HEK293 (cell line): ENCODE results near the gene NUP85.

Experiments
- CTCF ChIA-PET: fragments of 350-600 bp; formaldehyde crosslinking; extraction: SDS; loops from one replicate; lab custom pipeline; 2021; ENCODE audit warnings: antibody characterized with exemption; lab: Yijun Ruan, JAX
- POLR2A ChIA-PET: fragments of 300-600 bp; formaldehyde crosslinking; extraction: SDS; loops from one replicate; lab custom pipeline; 2020; ENCODE audit warnings: antibody characterized with exemption, inconsistent platforms; lab: Yijun Ruan, JAX
- H3K27ac ChIP-seq: fragments of 200-500 bp; sonication (Bioruptor generic); 2 replicates; pipeline ENCODE4 v1.5.1; 2014; ENCODE audit warnings: low read depth, low read length, control low read depth, inconsistent platforms; ENCODE audit errors: extremely low read depth
- H3K36me3 ChIP-seq, 2 experiments: fragments of 200-500 bp in 1 of 2; sonication (Bioruptor generic) in 1 of 2; 1 replicate in 1 of 2; 2 replicates in 1 of 2; pipeline ENCODE4 v1.5.1; 2014 to 2017; ENCODE audit warnings: inconsistent platforms in 2 of 2, low read length in 2 of 2; ENCODE audit not compliant: control insufficient read depth in 2 of 2, insufficient read depth in 1 of 2
- H3K4me1 ChIP-seq: fragments of 200-500 bp; sonication (Bioruptor generic); 2 replicates; pipeline ENCODE4 v1.5.1; 2014; ENCODE audit warnings: mild to moderate bottlenecking, low read length, inconsistent platforms; ENCODE audit not compliant: control insufficient read depth, insufficient read depth
- H3K4me3 ChIP-seq: 2 replicates; pipeline ENCODE4 v1.5.1; 2011; ENCODE audit warnings: low read depth, mild to moderate bottlenecking, control low read depth, low read length, moderate library complexity
- H3K9me3 ChIP-seq: fragments of 200-500 bp; sonication (Bioruptor generic); 2 replicates; pipeline ENCODE4 v1.5.1; 2014; ENCODE audit warnings: low read depth, low read length, inconsistent platforms; ENCODE audit not compliant: control insufficient read depth, insufficient read depth
- ATF2 ChIP-seq: fragments of 450-650 bp; formaldehyde crosslinking; IDR thresholded peaks from 2 replicates; pipeline ENCODE4 v1.5.1; 2016; ENCODE audit warnings: missing biosample characterization, missing genetic modification characterization, low read depth
- GLI4 ChIP-seq: fragments of 450-650 bp; formaldehyde crosslinking; IDR thresholded peaks from 2 replicates; pipeline ENCODE4 v1.5.1; 2016; ENCODE audit warnings: missing biosample characterization, missing genetic modification characterization
- GLIS1 ChIP-seq: fragments of 450-650 bp; formaldehyde crosslinking; IDR thresholded peaks from 2 replicates; pipeline ENCODE4 v1.5.1; 2016; ENCODE audit warnings: missing biosample characterization, missing genetic modification characterization
- KLF9 ChIP-seq: fragments of 450-650 bp; formaldehyde crosslinking; IDR thresholded peaks from 2 replicates; pipeline ENCODE4 v1.5.1; 2016; ENCODE audit warnings: missing biosample characterization, missing genetic modification characterization, low read depth
- PRDM1 ChIP-seq: fragments of 450-650 bp; formaldehyde crosslinking; IDR thresholded peaks from 2 replicates; pipeline ENCODE4; 2016; ENCODE audit warnings: missing biosample characterization, missing genetic modification characterization
- PRDM4 ChIP-seq: fragments of 450-650 bp; formaldehyde crosslinking; IDR thresholded peaks from 2 replicates; pipeline ENCODE4 v1.5.1; 2017; ENCODE audit warnings: missing biosample characterization, missing genetic modification characterization
- PRDM6 ChIP-seq: fragments of 450-650 bp; formaldehyde crosslinking; IDR thresholded peaks from 2 replicates; pipeline ENCODE4 v1.5.1; 2017; ENCODE audit warnings: missing biosample characterization, missing genetic modification characterization
- SCRT2 ChIP-seq: fragments of 450-650 bp; formaldehyde crosslinking; IDR thresholded peaks from 2 replicates; pipeline ENCODE4 v1.5.1; 2016; ENCODE audit warnings: missing biosample characterization, missing genetic modification characterization
- SP2 ChIP-seq: fragments of 450-650 bp; formaldehyde crosslinking; IDR thresholded peaks from 2 replicates; pipeline ENCODE4 v1.5.1; 2016; ENCODE audit warnings: missing biosample characterization, missing genetic modification characterization
- WT1 ChIP-seq: fragments of 450-650 bp; formaldehyde crosslinking; IDR thresholded peaks from 2 replicates; pipeline ENCODE4 v1.5.1; 2016; ENCODE audit warnings: missing biosample characterization, missing genetic modification characterization
- ZEB2 ChIP-seq: fragments of 450-650 bp; formaldehyde crosslinking; IDR thresholded peaks from 2 replicates; pipeline ENCODE4 v1.5.1; 2016; ENCODE audit warnings: missing biosample characterization, missing genetic modification characterization
- ZNF140 ChIP-seq: fragments of 450-650 bp; formaldehyde crosslinking; IDR thresholded peaks from 2 replicates; pipeline ENCODE4 v1.5.1; 2016; ENCODE audit warnings: missing biosample characterization, missing genetic modification characterization
- ZNF146 ChIP-seq: fragments of 450-650 bp; formaldehyde crosslinking; IDR thresholded peaks from 2 replicates; pipeline ENCODE4 v1.5.1; 2016; ENCODE audit warnings: missing biosample characterization, missing genetic modification characterization
- ZNF16 ChIP-seq: fragments of 450-650 bp; formaldehyde crosslinking; IDR thresholded peaks from 2 replicates; pipeline ENCODE4 v1.5.1; 2016; ENCODE audit warnings: low read depth, missing biosample characterization, missing genetic modification characterization
- ZNF19 ChIP-seq: fragments of 450-650 bp; formaldehyde crosslinking; IDR thresholded peaks from 2 replicates; pipeline ENCODE4; 2016; ENCODE audit warnings: missing biosample characterization, missing genetic modification characterization, low read depth
- ZNF211 ChIP-seq: fragments of 450-650 bp; formaldehyde crosslinking; IDR thresholded peaks from 2 replicates; pipeline ENCODE4 v1.5.1; 2016; ENCODE audit warnings: low read depth, missing biosample characterization, missing genetic modification characterization
- ZNF223 ChIP-seq: fragments of 450-650 bp; formaldehyde crosslinking; IDR thresholded peaks from 2 replicates; pipeline ENCODE4 v1.5.1; 2016; ENCODE audit warnings: missing biosample characterization, missing genetic modification characterization
- ZNF248 ChIP-seq: fragments of 450-650 bp; formaldehyde crosslinking; IDR thresholded peaks from 2 replicates; pipeline ENCODE4 v1.5.1; 2017; ENCODE audit warnings: missing biosample characterization, missing genetic modification characterization
- ZNF366 ChIP-seq: fragments of 450-650 bp; formaldehyde crosslinking; conservative IDR thresholded peaks from 2 replicates; pipeline ENCODE4 v1.5.1; 2016; ENCODE audit warnings: missing biosample characterization, missing genetic modification characterization
- ZNF423 ChIP-seq: fragments of 450-650 bp; formaldehyde crosslinking; IDR thresholded peaks from 2 replicates; pipeline ENCODE4 v1.5.1; 2016; ENCODE audit warnings: missing biosample characterization, missing genetic modification characterization
- ZNF501 ChIP-seq: fragments of 450-650 bp; formaldehyde crosslinking; IDR thresholded peaks from 2 replicates; pipeline ENCODE4 v1.5.1; 2016; ENCODE audit warnings: missing biosample characterization, missing genetic modification characterization
- ZNF518A ChIP-seq: fragments of 450-650 bp; formaldehyde crosslinking; conservative IDR thresholded peaks from 2 replicates; pipeline ENCODE4 v1.5.1; 2016; ENCODE audit warnings: low read depth, missing biosample characterization, missing genetic modification characterization
- ZNF629 ChIP-seq: fragments of 450-650 bp; formaldehyde crosslinking; IDR thresholded peaks from 2 replicates; pipeline ENCODE4 v1.5.1; 2017; ENCODE audit warnings: missing biosample characterization, missing genetic modification characterization
- ZNF701 ChIP-seq: fragments of 450-650 bp; formaldehyde crosslinking; IDR thresholded peaks from 2 replicates; pipeline ENCODE4 v1.5.1; 2016; ENCODE audit warnings: missing biosample characterization, missing genetic modification characterization
- ZNF707 ChIP-seq: fragments of 450-650 bp; formaldehyde crosslinking; IDR thresholded peaks from 2 replicates; pipeline ENCODE4 v1.5.1; 2016; ENCODE audit warnings: missing biosample characterization, missing genetic modification characterization
- ZSCAN16 ChIP-seq: fragments of 450-650 bp; formaldehyde crosslinking; IDR thresholded peaks from 2 replicates; pipeline ENCODE4 v1.5.1; 2016; ENCODE audit warnings: missing biosample characterization, missing genetic modification characterization
- ZSCAN4 ChIP-seq: fragments of 450-650 bp; formaldehyde crosslinking; IDR thresholded peaks from 2 replicates; pipeline ENCODE4 v1.5.1; 2017; ENCODE audit warnings: missing biosample characterization, missing genetic modification characterization

The NUP85 gene

GRCh38 chr17:75205037-75205792 lies at the start of gene NUP85:
Gene NUP85 (plus strand): TSS chr17:75205679. CDS start chr17:75205762, 83 bp downstream.
- Histone ChIP-seq H3K27ac (peak within 1 kb of the TSS; percentile 99), H3K36me3 (peaks cover 18 to 22% of the 10 kb centered on the region in 2 experiments), H3K9me3 (no peaks in the 10 kb centered on the region), H3K4me3 (peak within 1 kb of the TSS; percentile 98), H3K4me1 (no peaks in the 10 kb centered on the region)
- POLR2A ChIA-PET: interaction anchor here (0.5 to 2.9 kb wide), 29 partner anchors 9 to 1280 kb away, joined by 3 to 12 read pairs (median 4); partner anchors contain the start of genes ARMC7, FDXR, GGA3 and HID1
- CTCF ChIA-PET: interaction anchor here (0.7 to 8.6 kb wide), 11 partner anchors 15 to 351 kb away, joined by 3 to 149 read pairs (median 5); partner anchors contain the start of gene MIF4GD
- TF ChIP-seq ZNF518A (tag by site-specific recombination) (peak; percentile 29), PRDM6 (no peak), ZNF19 (no peak), KLF9 (tag by site-specific recombination) (peak; percentile 20; the same call in 1 of the 2 replicates), PRDM1 (tag by site-specific recombination) (no peak), ZNF629 (tag by site-specific recombination) (peak; percentile 81), ZNF501 (peak; percentile 76), ZNF140 (no peak), ZNF223 (tag by site-specific recombination) (no peak), ATF2 (no peak), PRDM4 (tag by site-specific recombination) (peak; percentile 26; the same call in 1 of the 2 replicates), ZNF701 (tag by site-specific recombination) (no peak), ZNF16 (no peak), SCRT2 (no peak; the same call in 1 of the 2 replicates), ZNF211 (tag by site-specific recombination) (no peak), WT1 (tag by site-specific recombination) (peak; percentile 47), SP2 (tag by site-specific recombination) (peak; percentile 59), ZNF248 (tag by site-specific recombination) (no peak), ZNF707 (tag by site-specific recombination) (no peak), ZSCAN4 (no peak), GLI4 (tag by site-specific recombination) (no peak), ZNF366 (tag by site-specific recombination) (no peak; the same call in 1 of the 2 replicates), ZNF423 (no peak), ZEB2 (tag by site-specific recombination) (peak; percentile 61; the same call in 1 of the 2 replicates), ZSCAN16 (tag by site-specific recombination) (no peak), GLIS1 (tag by site-specific recombination) (peak; percentile 96), ZNF146 (no peak)
